ENCODE results near the gene GKN1. TPM values are rescaled to one million over a fixed set of nuclear protein-coding genes. Genes with fewer than 3 reads are reported as not detected.

The GKN1 gene
- total RNA-seq, 4 donors from 2014 or later: not detected

- Histone ChIP-seq H3K9me3 (no peaks in the 10 kb centered on the region), H3K27ac (replicated peaks in 1 of 4) (no peak overlapping the region), H3K4me3 (no peak overlapping the region), H3K27me3 (no peaks in the 10 kb centered on the region), H3K4me1 (peaks cover 0 to 5% (median 0%) of the 10 kb centered on the region in 4 donors), H3K36me3 (no peaks in the 10 kb centered on the region)
- no peak for TF ChIP-seq POLR2A (IDR thresholded peaks at IDR 0.05; ENCODE audit: low read depth)
- no peak for TF ChIP-seq CTCF (IDR thresholded peaks at IDR 0.05)
- no peak for TF ChIP-seq EP300 (IDR thresholded peaks at IDR 0.05)
- no peak for TF ChIP-seq POLR2AphosphoS5 (IDR thresholded peaks at IDR 0.05)
- 75% methylated on average over 1 of the region's 1 CpG for WGBS
- intact Hi-C loops (cut with DNase I): no loop called here
- peak; percentile 62 for DNase-seq (ENCODE audit: extremely low spot score)
Observed at GRCh38 chr2:68936889-68937288, 37.5 kb upstream of the GKN1 start.

DNA sequence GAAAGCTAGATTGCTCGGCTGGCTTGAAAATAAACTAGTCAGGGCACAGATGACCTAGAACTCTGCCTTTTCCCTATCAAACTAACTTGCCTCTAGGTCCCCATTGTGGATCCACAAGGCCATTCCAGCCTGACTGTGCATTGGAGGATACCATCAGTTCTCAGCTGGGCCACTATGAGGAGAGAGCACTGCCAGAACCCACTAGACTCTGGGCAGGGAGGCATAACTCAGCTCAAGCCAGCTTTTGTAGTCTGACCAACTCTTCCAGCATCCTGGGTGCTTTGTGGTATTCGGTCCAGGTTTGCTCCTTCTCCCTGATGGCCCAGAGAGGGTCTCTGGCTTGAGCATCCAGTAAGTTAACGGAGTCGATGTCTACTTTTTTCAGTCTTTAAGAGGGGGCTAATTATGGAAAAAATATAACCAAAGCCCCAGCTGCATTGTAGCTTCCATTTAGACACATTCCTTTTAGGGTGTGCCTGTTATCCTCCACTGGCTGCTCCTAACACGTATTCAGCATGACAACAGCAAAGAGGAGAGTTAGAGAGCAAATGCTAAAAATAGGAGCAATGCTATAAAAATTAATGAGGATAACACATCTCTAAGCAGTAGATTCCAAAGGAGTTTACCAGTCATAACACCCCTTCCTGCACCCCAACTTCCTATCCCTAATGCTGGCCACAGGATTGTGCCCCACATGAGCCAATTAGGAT lies 36.9 kb upstream of the GKN1 start:
- Histone ChIP-seq H3K36me3 (no peaks in the 10 kb centered on the region), H3K27ac (replicated peaks in 1 of 4) (no peak overlapping the region), H3K4me3 (no peak overlapping the region), H3K9me3 (no peaks in the 10 kb centered on the region), H3K27me3 (no peaks in the 10 kb centered on the region), H3K4me1 (peaks cover 0 to 5% (median 0%) of the 10 kb centered on the region in 4 donors)
- WGBS: 83% methylated on average over 5 of the region's 5 CpGs
- no peak for TF ChIP-seq POLR2A (IDR thresholded peaks at IDR 0.05; ENCODE audit: low read depth)
- TF ChIP-seq EP300 (IDR thresholded peaks at IDR 0.05): no peak
- no peak for TF ChIP-seq POLR2AphosphoS5 (IDR thresholded peaks at IDR 0.05)
- TF ChIP-seq CTCF (IDR thresholded peaks at IDR 0.05): no peak
- intact Hi-C loops (cut with DNase I): no loop called here
- DNase-seq (ENCODE audit: extremely low spot score): peak; percentile 45

DNA sequence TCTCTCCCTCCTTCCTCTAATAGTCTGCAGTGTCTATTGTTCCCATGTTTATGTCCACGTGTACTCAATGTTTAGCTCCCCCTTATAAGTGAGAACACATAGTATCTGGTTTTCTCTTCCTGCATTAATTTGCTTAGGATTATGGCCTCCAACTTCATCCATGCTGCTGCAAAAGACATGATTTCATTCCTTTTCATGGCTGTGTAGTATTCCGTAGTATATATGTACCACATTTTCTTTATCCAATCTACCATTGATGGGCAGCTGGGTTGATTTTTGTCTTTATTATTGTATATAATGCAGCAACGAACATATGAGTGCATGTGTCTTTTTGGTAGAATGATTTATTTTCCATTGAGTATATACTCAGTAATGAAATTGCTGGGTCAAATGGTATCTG lies 35.5 kb upstream of the GKN1 start:
- WGBS: 94% methylated on average over 3 of the region's 3 CpGs
- no peaks in the 10 kb centered on the region for H3K27me3 ChIP-seq
- H3K36me3 ChIP-seq: no peaks in the 10 kb centered on the region
- no peak for TF ChIP-seq CTCF (IDR thresholded peaks at IDR 0.05)
- no peak for TF ChIP-seq POLR2A (IDR thresholded peaks at IDR 0.05; ENCODE audit: low read depth)
- no peak for TF ChIP-seq POLR2AphosphoS5 (IDR thresholded peaks at IDR 0.05)
- TF ChIP-seq EP300 (IDR thresholded peaks at IDR 0.05): no peak
- DNase-seq (ENCODE audit: extremely low spot score): no peak
- peaks cover 6 to 13% (median 9%) of the 10 kb centered on the region in 4 donors for H3K4me1 ChIP-seq
- intact Hi-C loops (cut with DNase I): no loop called here
- H3K9me3 ChIP-seq: no peaks in the 10 kb centered on the region
- H3K27ac ChIP-seq (replicated peaks in 1 of 4): no peak overlapping the region
- H3K4me3 ChIP-seq: no peak overlapping the region

DNA sequence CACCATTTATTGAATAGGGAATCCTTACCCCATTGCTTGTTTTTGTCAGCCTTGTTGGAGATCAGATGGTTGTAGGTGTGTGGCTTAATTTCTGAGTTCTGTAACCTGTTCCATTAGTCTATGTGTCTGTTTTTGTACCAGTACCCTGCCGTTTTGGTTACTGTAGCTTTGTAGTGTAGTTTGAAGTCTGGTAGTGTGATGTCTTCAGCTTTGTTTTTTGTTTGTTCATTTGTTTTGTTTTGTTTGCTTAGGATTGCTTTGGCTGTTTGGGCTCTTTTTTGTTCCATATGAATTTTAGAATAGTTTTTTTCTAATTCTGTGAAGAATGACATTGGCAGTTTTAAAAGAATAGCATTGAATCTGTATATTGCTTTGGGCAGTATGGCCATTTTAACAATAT lies 34.5 kb upstream of the GKN1 start:
- no peaks in the 10 kb centered on the region for H3K27me3 ChIP-seq
- peaks cover 6 to 15% (median 10%) of the 10 kb centered on the region in 4 donors for H3K4me1 ChIP-seq
- no peak for TF ChIP-seq EP300 (IDR thresholded peaks at IDR 0.05)
- no peak for TF ChIP-seq POLR2AphosphoS5 (IDR thresholded peaks at IDR 0.05)
- no peak for TF ChIP-seq CTCF (IDR thresholded peaks at IDR 0.05)
- no peak for TF ChIP-seq POLR2A (IDR thresholded peaks at IDR 0.05; ENCODE audit: low read depth)
- H3K36me3 ChIP-seq: no peaks in the 10 kb centered on the region
- H3K9me3 ChIP-seq: no peaks in the 10 kb centered on the region
- intact Hi-C loops (cut with DNase I): loop anchor here (5.0 kb wide), 1 partner anchor 72 kb away; the partner anchor contains the start of gene ANTXR1
- no peak for DNase-seq (ENCODE audit: extremely low spot score)
- H3K27ac ChIP-seq (replicated peaks in 1 of 4): no peak overlapping the region
- 87% methylated on average over 1 of the region's 1 CpG for WGBS
- H3K4me3 ChIP-seq: no peak overlapping the region

Data from esophagus muscularis mucosa (tissue), 4 donors.